ENCODE data around the gene ZNF354C. TPM values are rescaled to one million over a fixed set of nuclear protein-coding genes. Genes with fewer than 3 reads are reported as not detected.

Gene ZNF354C
- total and polyA plus RNA-seq, 2 of the 13 experiments (the other 11 are each of a cell fraction or from before 2014, with no cell fraction given), result 0.02 TPM; not detected in 1

DNA sequence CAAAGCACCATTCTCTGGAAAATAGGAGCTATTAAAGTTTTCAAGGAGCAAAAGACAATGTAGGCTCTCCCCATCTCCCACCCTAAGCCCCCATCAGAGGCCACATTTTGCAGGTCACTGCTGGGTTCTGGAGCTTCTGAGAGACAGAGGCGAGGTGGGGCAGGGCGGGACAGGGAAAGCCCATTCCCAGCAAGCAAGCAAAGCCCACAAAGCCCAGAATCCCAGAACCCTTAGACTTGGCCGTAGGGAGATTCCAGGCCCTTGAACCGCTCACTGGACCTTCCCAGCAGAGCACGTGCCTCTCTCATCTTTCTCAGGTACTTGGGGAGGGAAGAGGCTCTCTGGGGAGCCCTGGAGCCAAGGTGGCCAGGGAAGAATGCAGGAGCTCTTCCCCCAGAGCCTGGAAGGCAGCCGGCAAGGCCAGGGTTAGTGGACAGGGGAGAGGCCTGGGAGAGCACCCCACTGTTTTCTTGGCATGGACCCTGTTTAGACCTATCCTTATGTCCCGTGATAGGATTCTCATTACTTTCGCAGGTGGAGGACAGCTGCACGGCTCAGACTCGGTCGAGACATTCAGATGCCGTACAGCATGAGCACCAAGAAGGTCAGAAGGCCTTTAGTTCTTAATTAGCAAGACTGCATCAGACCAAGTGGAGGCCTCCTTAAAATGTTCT lies 52.4 kb downstream of the ZNF354C start:
- FAIRE-seq (no peak), ATAC-seq (no peak), DNase-seq (ENCODE audit: low spot score) (no peak)
- no peaks in the 10 kb centered on the region for H3K4me1 ChIP-seq (ENCODE audit: insufficient read depth, low read length)
- H3K9ac ChIP-seq (ENCODE audit: insufficient read depth, low read depth, low read length), result no peak overlapping the region
- 15% methylated on average over 4 of the region's 12 CpGs for WGBS (ENCODE audit: low lambda C conversion rate)
- TF ChIP-seq KDM1A (CRISPR knock-in tag; IDR thresholded peaks at IDR 0.05) (no peak), REPIN1 (CRISPR knock-in tag; IDR thresholded peaks at IDR 0.05; ENCODE audit: borderline replicate concordance, low read depth) (no peak), GATA4 (IDR thresholded peaks at IDR 0.05; ENCODE audit: borderline replicate concordance, low read depth) (no peak), MTA1 (CRISPR knock-in tag; IDR thresholded peaks at IDR 0.05; ENCODE audit: borderline replicate concordance) (no peak), HNRNPUL1 (IDR thresholded peaks at IDR 0.05; ENCODE audit: low read depth, low read length) (no peak), MIER3 (CRISPR knock-in tag; IDR thresholded peaks at IDR 0.05; ENCODE audit: borderline replicate concordance) (no peak), ZNF619 (CRISPR knock-in tag; IDR thresholded peaks at IDR 0.05) (no peak), ZNF564 (CRISPR knock-in tag; IDR thresholded peaks at IDR 0.05) (no peak), ZNF431 (CRISPR knock-in tag; IDR thresholded peaks at IDR 0.05; ENCODE audit: borderline replicate concordance, low read depth) (no peak), SALL1 (CRISPR knock-in tag; IDR thresholded peaks at IDR 0.05) (no peak), ZFYVE20 (CRISPR knock-in tag; IDR thresholded peaks at IDR 0.05; ENCODE audit: borderline replicate concordance, low read depth) (no peak), IKZF4 (CRISPR knock-in tag; IDR thresholded peaks at IDR 0.05; ENCODE audit: borderline replicate concordance, low read depth, not compliant biosample characterization) (no peak), KMT2A (CRISPR knock-in tag; IDR thresholded peaks at IDR 0.05) (no peak), ASH2L (IDR thresholded peaks at IDR 0.05; ENCODE audit: insufficient read length, low read depth, low read length) (no peak), ZNF432 (CRISPR knock-in tag; IDR thresholded peaks at IDR 0.05; ENCODE audit: borderline replicate concordance) (no peak), NR3C1 (CRISPR knock-in tag; IDR thresholded peaks at IDR 0.05) (no peak)
- TF ChIP-seq, protein P1, sequence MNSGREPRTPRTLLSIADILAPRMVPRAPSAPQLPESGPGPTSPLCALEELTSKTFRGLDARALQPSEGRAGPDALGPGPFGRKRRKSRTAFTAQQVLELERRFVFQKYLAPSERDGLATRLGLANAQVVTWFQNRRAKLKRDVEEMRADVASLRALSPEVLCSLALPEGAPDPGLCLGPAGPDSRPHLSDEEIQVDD (CRISPR knock-in tag; IDR thresholded peaks at IDR 0.05; ENCODE audit: borderline replicate concordance), result no peak
- TF ChIP-seq, protein P2, sequence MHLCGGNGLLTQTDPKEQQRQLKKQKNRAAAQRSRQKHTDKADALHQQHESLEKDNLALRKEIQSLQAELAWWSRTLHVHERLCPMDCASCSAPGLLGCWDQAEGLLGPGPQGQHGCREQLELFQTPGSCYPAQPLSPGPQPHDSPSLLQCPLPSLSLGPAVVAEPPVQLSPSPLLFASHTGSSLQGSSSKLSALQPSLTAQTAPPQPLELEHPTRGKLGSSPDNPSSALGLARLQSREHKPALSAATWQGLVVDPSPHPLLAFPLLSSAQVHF (CRISPR knock-in tag; IDR thresholded peaks at IDR 0.05), result no peak
- TF ChIP-seq, protein P3, sequence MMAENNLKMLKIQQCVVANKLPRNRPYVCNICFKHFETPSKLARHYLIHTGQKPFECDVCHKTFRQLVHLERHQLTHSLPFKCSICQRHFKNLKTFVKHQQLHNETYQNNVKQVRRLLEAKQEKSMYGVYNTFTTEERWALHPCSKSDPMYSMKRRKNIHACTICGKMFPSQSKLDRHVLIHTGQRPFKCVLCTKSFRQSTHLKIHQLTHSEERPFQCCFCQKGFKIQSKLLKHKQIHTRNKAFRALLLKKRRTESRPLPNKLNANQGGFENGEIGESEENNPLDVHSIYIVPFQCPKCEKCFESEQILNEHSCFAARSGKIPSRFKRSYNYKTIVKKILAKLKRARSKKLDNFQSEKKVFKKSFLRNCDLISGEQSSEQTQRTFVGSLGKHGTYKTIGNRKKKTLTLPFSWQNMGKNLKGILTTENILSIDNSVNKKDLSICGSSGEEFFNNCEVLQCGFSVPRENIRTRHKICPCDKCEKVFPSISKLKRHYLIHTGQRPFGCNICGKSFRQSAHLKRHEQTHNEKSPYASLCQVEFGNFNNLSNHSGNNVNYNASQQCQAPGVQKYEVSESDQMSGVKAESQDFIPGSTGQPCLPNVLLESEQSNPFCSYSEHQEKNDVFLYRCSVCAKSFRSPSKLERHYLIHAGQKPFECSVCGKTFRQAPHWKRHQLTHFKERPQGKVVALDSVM (CRISPR knock-in tag; IDR thresholded peaks at IDR 0.05), result no peak
- TF ChIP-seq, protein P4, sequence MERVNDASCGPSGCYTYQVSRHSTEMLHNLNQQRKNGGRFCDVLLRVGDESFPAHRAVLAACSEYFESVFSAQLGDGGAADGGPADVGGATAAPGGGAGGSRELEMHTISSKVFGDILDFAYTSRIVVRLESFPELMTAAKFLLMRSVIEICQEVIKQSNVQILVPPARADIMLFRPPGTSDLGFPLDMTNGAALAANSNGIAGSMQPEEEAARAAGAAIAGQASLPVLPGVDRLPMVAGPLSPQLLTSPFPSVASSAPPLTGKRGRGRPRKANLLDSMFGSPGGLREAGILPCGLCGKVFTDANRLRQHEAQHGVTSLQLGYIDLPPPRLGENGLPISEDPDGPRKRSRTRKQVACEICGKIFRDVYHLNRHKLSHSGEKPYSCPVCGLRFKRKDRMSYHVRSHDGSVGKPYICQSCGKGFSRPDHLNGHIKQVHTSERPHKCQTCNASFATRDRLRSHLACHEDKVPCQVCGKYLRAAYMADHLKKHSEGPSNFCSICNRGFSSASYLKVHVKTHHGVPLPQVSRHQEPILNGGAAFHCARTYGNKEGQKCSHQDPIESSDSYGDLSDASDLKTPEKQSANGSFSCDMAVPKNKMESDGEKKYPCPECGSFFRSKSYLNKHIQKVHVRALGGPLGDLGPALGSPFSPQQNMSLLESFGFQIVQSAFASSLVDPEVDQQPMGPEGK (CRISPR knock-in tag; IDR thresholded peaks at IDR 0.05), result no peak
- H4K20me1 ChIP-seq (ENCODE audit: insufficient read depth, low read length), result no peaks in the 10 kb centered on the region
- in situ Hi-C loops (cut with HindIII; ENCODE audit: extremely low pct_ligation_motif_present, low pct_unique_long_range_greater_than_20kb), result no loop called here
- ChIA-PET POLR2A (no interaction called here), CTCF (ENCODE audit: low intra/inter-chr PET ratio, low total read pairs) (no interaction called here)
- H3K4me2 ChIP-seq (ENCODE audit: low read depth, low read length), result no peak overlapping the region
- H3K27ac ChIP-seq (ENCODE audit: extremely low read length, insufficient read depth, low read length), result no peak overlapping the region
- H3K36me3 ChIP-seq (replicated peaks in 1 of 2; ENCODE audit: control insufficient read depth in 1 of 2, insufficient read depth in 2 of 2, low read length in 2 of 2), result no peaks in the 10 kb centered on the region
- BruUV-seq (replicated peaks), result no TSS peak
- H3K27me3 ChIP-seq (ENCODE audit: control insufficient read depth in 1 of 2, insufficient read depth in 2 of 2, low read length in 2 of 2), result peaks cover 1 to 12% of the 10 kb centered on the region in 2 experiments; a peak in 1 of 5 replicates
- H3K79me2 ChIP-seq (ENCODE audit: insufficient read depth, low read length), result no peaks in the 10 kb centered on the region
- H2AFZ ChIP-seq (ENCODE audit: low read length), result no peak overlapping the region
- H3K9me3 ChIP-seq (ENCODE audit: low read length), result no peaks in the 10 kb centered on the region
- intact Hi-C loops (cut with micrococcal nuclease; ENCODE audit: unreplicated experiment), result no loop called here
- no peak overlapping the region for H3K4me3 ChIP-seq (replicated peaks in 1 of 3; ENCODE audit: insufficient read depth in 1 of 3, low read depth in 2 of 3, low read length in 3 of 3)

Data from HepG2 (cell line).